ENCODE measurements around the gene PTPRT. TPM values are rescaled to one million over a fixed set of nuclear protein-coding genes. Genes with fewer than 3 reads are reported as not detected.

Gene PTPRT
- total RNA-seq, 1 experiment from 2014 or later = 0.13 TPM

GRCh38 chr20:42553374-42553773 lies 636.3 kb downstream of the PTPRT start:
- no peaks in the 10 kb centered on the region for H3K79me1 ChIP-seq (ENCODE audit: insufficient read depth, low read depth, low read length, poor library complexity, severe bottlenecking)
- no peaks in the 10 kb centered on the region for H3K4me1 Mint-ChIP-seq
- H3K9me3 Mint-ChIP-seq = no peaks in the 10 kb centered on the region
- no peak for TF ChIP-seq CTCF (conservative IDR thresholded peaks at IDR 0.05)
- H2AK5ac ChIP-seq (ENCODE audit: insufficient read length, low read length) = no peak overlapping the region
- H3K27ac Mint-ChIP-seq = no peak overlapping the region
- WGBS (ENCODE audit: extremely low coverage, insufficient read length, low lambda C conversion rate) = 100% methylated on average over 1 of the region's 2 CpGs
- H3T11ph ChIP-seq (ENCODE audit: low read length) = no peak overlapping the region
- no peak overlapping the region for H3K56ac ChIP-seq (ENCODE audit: insufficient read length, low read depth, low read length)
- H2BK120ac ChIP-seq (ENCODE audit: low read depth, low read length, poor library complexity, severe bottlenecking) = no peak overlapping the region
- no peak overlapping the region for H4K8ac ChIP-seq (replicated peaks; ENCODE audit: insufficient read length, low read depth, low read length)
- no peak overlapping the region for H4K5ac ChIP-seq (ENCODE audit: insufficient read length, low read depth, low read length)
- no peak for DNase-seq
- H3K23ac ChIP-seq (ENCODE audit: insufficient read length, low read depth, low read length) = no peak overlapping the region
- no peak overlapping the region for H4K91ac ChIP-seq (ENCODE audit: insufficient read length, low read depth, low read length)
- no peak overlapping the region for H3K18ac ChIP-seq (ENCODE audit: insufficient read length, low read depth, low read length)
- no peak overlapping the region for H2BK20ac ChIP-seq (ENCODE audit: low read depth, low read length, poor library complexity, severe bottlenecking)
- H3K27me3 ChIP-seq (ENCODE audit: insufficient read depth, low read length) = no peaks in the 10 kb centered on the region
- no peaks in the 10 kb centered on the region for H3K9me3 ChIP-seq (ENCODE audit: control insufficient read depth, low read depth, low read length)
- no peaks in the 10 kb centered on the region for H3K36me3 Mint-ChIP-seq (ENCODE audit: insufficient read depth in 1 of 3, low read depth in 3 of 3)
- no peak overlapping the region for H3K4me2 ChIP-seq (ENCODE audit: insufficient read depth, insufficient read length, low read length)
- no peak overlapping the region for H3K9ac ChIP-seq (ENCODE audit: extremely low read depth, insufficient read length, low read length)
- peaks cover 34% of the 10 kb centered on the region for H3K27me3 Mint-ChIP-seq (ENCODE audit: low read depth)
- no peak overlapping the region for H3K4ac ChIP-seq (ENCODE audit: low read depth, low read length)
- H3K4me3 Mint-ChIP-seq = no peak overlapping the region
- no peaks in the 10 kb centered on the region for H3K23me2 ChIP-seq (ENCODE audit: insufficient read length, low read depth, low read length, poor library complexity, severe bottlenecking)
- no peaks in the 10 kb centered on the region for H3K79me2 ChIP-seq (ENCODE audit: insufficient read depth, low read length)
- no peaks in the 10 kb centered on the region for H4K20me1 ChIP-seq (ENCODE audit: control insufficient read depth, insufficient read depth, insufficient read length)
- no peaks in the 10 kb centered on the region for H3K4me1 ChIP-seq (ENCODE audit: insufficient read depth, low read length)
- no peak overlapping the region for H2BK5ac ChIP-seq (ENCODE audit: insufficient read length, low read length)
- H3K27ac ChIP-seq (ENCODE audit: insufficient read length, low read depth, low read length) = no peak overlapping the region
- H3K14ac ChIP-seq (ENCODE audit: insufficient read depth, low read length) = no peak overlapping the region
- no peak overlapping the region for H2AFZ ChIP-seq (ENCODE audit: low read length)
- H2BK12ac ChIP-seq (ENCODE audit: insufficient read length, low read depth, low read length) = no peak overlapping the region
- H2BK15ac ChIP-seq (ENCODE audit: low read depth, low read length) = no peak overlapping the region
